Kidney (tissue), 14 donors: ENCODE measurements around the gene OR4X1. TPM values are rescaled to one million over a fixed set of nuclear protein-coding genes. Genes with fewer than 3 reads are reported as not detected.
"Not testable (repeated sequence)": the region's sequence is repeated elsewhere in the genome, so short reads cannot be mapped to it uniquely, and the experiment has no call there.

Experiments
- DNase-seq, 5 donors: peaks; one replicate each; pipeline ENCODE4 v3.0.0-alpha.2; 2013 to 2020
- FAIRE-seq: peaks from 2 replicates; lab custom pipeline; 2012; peaks lifted over from hg19 to GRCh38; lab: Jason Lieb, UNC
- H3K27ac ChIP-seq, 2 donors: one replicate each; pipeline ENCODE4 v1.7.0; 2013; ENCODE audit warnings: low read depth in 2 of 2, low read length in 2 of 2, inconsistent platforms in 1 of 2
- H3K27me3 ChIP-seq: one replicate; pipeline ENCODE4 v1.7.1; 2013; ENCODE audit warnings: low read length, inconsistent platforms; ENCODE audit not compliant: control insufficient read depth, insufficient read depth
- H3K36me3 ChIP-seq, 3 donors: one replicate each; pipeline versions ENCODE4 v1.7.0 to v1.7.1; 2013; ENCODE audit warnings: low read length in 3 of 3, control low read depth in 1 of 3, inconsistent platforms in 1 of 3; ENCODE audit not compliant: insufficient read depth in 3 of 3, control insufficient read depth in 2 of 3
- H3K4me1 ChIP-seq, 3 donors: one replicate each; pipeline versions ENCODE4 v1.7.0 to v1.7.1; 2013; ENCODE audit warnings: low read length in 3 of 3, inconsistent platforms in 1 of 3, low read depth in 1 of 3; ENCODE audit not compliant: control insufficient read depth in 2 of 3, insufficient read depth in 2 of 3
- H3K4me3 ChIP-seq, 3 donors: one replicate each; pipeline versions ENCODE4 v1.7.0 to v1.8.1; 2013; ENCODE audit warnings: low read length in 3 of 3, control low read depth in 1 of 3, inconsistent platforms in 1 of 3
- H3K9ac ChIP-seq, 3 donors: one replicate each; pipeline versions ENCODE4 v1.7.0 to v1.7.1; 2013; ENCODE audit warnings: low read length in 3 of 3, control low read depth in 1 of 3, inconsistent platforms in 1 of 3
- H3K9me3 ChIP-seq, 3 donors: one replicate each; pipeline versions ENCODE4 v1.7.0 to v1.7.1; 2013; ENCODE audit warnings: low read length in 3 of 3, control low read depth in 1 of 3, inconsistent platforms in 1 of 3; ENCODE audit not compliant: control insufficient read depth in 2 of 3, insufficient read depth in 1 of 3
- CTCF ChIP-seq: IDR thresholded peaks from 3 replicates; pipeline ENCODE4 v1.5.1; 2012; ENCODE audit warnings: mild to moderate bottlenecking, moderate library complexity, borderline replicate concordance; ENCODE audit not compliant: insufficient read depth; ENCODE audit errors: extremely low read depth
- intact Hi-C: fragments of 100-400 bp; cut with DNase I; formaldehyde crosslinking; loops from one replicate; pipeline ENCODE4 v1.11.1; 2022
- polyA plus RNA-seq: library from polyadenylated mRNA; stranded (reverse); fragments of 350-450 nt; fragmentation: Illumina TruSeq; extraction: RNeasy Lipid Tissue Mini Kit (QIAGEN cat#74804); gene quantifications from one replicate; pipeline ENCODE4 v1.2.3, GENCODE V29; 2014; ENCODE audit warnings: low read depth, low replicate concordance; ENCODE audit not compliant: insufficient read depth
- total RNA-seq: library from RNA; stranded (reverse); fragmentation: NEBNext Ultra II Directional; extraction: Animal tissue kit (Norgen Biotek cat#: 25700); gene quantifications from one replicate; pipeline ENCODE4 v1.2.1, GENCODE V29; 2021
- donor health status: control.
- donor health status: control.
- donor health status: control.
- donor health status: control.
- donor health status: control.
- donor health status: DM: yes; HTN: yes; CAD: no.
- donor health status: Normal renal cell carcinoma (clear cell type).

Gene OR4X1
- total and polyA plus RNA-seq, 2 donors from 2014 or later: not detected

- FAIRE-seq: no peak
- H3K9me3 ChIP-seq: no peaks in the 10 kb centered on the region
- no peaks in the 10 kb centered on the region for H3K4me1 ChIP-seq
- no peak overlapping the region for H3K4me3 ChIP-seq
- no peak overlapping the region for H3K27ac ChIP-seq
- H3K36me3 ChIP-seq: no peaks in the 10 kb centered on the region
- H3K27me3 ChIP-seq: no peaks in the 10 kb centered on the region
- peak; percentile 74 for TF ChIP-seq CTCF
- intact Hi-C loops: no loop called here
- DNase-seq: peak in 4 of 5 donors; percentile 52 to 77 (median 64)
- H3K9ac ChIP-seq: no peak overlapping the region
Measured at GRCh38 chr11:48307760-48308386, 44.2 kb downstream of the OR4X1 start.

- DNase-seq, H3K9me3 ChIP-seq, H3K27me3 ChIP-seq, H3K4me3 ChIP-seq, FAIRE-seq, H3K27ac ChIP-seq, H3K4me1 ChIP-seq, H3K36me3 ChIP-seq, H3K9ac ChIP-seq, intact Hi-C loops: not testable (repeated sequence)
Measured at GRCh38 chr11:48313590-48313989, 49.9 kb downstream of the OR4X1 start.

Other genes starting within 250 kb of the OR4X1 start
- gene OR4B1, start 47.1 kb upstream of the OR4X1 start, total RNA-seq: not detected
- gene OR4B1, start 47.1 kb upstream of the OR4X1 start, polyA plus RNA-seq: not detected
- not detected for gene OR4X2, start 18.8 kb upstream of the OR4X1 start, total RNA-seq
- not detected for gene OR4X2, start 18.8 kb upstream of the OR4X1 start, polyA plus RNA-seq
- gene OR4S1, start 42.4 kb downstream of the OR4X1 start, total RNA-seq: not detected
- gene OR4S1, start 42.4 kb downstream of the OR4X1 start, polyA plus RNA-seq: not detected
- not detected for gene OR4C3, start 61.1 kb downstream of the OR4X1 start, total RNA-seq
- gene OR4C3, start 61.1 kb downstream of the OR4X1 start, polyA plus RNA-seq: not detected
- gene OR4C5, start 102.6 kb downstream of the OR4X1 start, total RNA-seq: not detected
- gene OR4C5, start 102.6 kb downstream of the OR4X1 start, polyA plus RNA-seq: not detected
- not detected for gene OR4A47, start 224.9 kb downstream of the OR4X1 start, total RNA-seq
- not detected for gene OR4A47, start 224.9 kb downstream of the OR4X1 start, polyA plus RNA-seq